Retinal pigment epithelial cell (primary cell): ENCODE results near the gene MOSMO.

Source experiments
- DNase-seq: peaks from one replicate; pipeline ENCODE4 v3.0.0-alpha.2; 2010; ENCODE audit warnings: low read depth
- H3K4me3 ChIP-seq: 2 replicates; pipeline ENCODE4 v1.5.1; 2011; ENCODE audit warnings: mild to moderate bottlenecking, low read length, control low read depth, moderate library complexity
- CTCF ChIP-seq: conservative IDR thresholded peaks from 2 replicates; pipeline ENCODE4 v1.5.1; 2011; ENCODE audit warnings: low read depth, low read length, control low read depth, inconsistent platforms

Gene MOSMO

DNA sequence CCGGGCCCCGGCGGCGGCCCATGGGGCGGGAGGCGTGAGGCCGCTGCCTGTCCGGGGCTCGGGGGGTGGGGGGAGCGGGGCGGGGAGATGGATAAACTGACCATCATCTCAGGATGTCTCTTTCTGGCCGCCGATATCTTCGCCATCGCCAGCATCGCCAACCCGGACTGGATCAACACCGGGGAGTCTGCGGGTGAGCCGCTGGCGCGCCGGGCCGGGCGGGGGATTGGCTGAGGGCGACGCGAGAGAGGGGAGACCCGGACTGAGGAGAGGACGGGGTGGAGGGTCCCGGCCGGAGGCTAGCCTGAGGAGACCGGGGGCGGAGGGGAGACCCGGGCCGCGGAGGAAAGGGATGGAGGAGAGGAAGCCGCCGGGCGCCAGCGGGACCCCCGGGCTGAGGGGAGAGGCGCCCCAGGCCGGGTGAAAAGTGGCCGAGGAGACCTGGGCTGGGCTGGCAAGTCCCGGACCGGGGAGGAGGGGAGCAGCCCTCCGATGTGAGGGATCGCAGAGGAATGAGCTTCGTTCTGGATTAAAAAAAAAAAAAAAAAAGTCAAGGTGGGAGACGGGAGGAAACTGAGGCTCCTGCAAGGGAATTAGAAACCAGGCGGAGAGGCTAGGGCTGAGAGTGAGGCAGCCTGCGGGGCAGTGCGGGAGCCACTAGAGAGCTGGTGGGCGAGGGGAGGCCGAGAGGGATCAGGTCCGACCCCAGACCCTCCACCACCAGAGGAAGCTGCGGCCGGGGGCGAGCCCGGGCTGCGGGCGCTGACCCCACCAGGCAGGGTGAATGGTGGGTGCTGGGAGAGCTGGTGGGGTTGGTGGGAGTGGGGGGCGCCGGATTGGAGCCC lies 526 bp downstream of the MOSMO start:
- H3K4me3 ChIP-seq = peak overlapping the region; percentile 84
- no peak for DNase-seq
- no peak for TF ChIP-seq CTCF

DNA sequence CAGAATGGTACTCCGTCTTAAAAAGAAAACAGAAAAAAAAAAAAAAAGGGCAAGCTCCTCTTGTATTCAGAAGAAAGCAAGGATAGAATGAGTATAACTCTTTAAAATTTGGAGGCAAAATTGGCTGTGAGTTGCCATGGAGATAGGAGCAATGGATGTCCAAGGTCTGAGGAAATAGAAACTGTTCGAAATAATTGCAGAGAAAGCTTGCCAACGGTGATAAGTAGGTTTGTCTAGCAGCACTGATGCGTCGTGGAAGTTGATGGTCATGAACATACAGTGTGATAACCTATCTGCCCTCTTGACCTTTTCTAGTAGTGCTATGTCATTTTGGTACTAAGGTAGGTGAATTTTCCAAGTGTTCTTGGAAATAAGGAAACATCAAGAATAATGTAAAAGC lies 3.0 kb downstream of the MOSMO start:
- DNase-seq = no peak
- TF ChIP-seq CTCF = no peak
- no peak overlapping the region for H3K4me3 ChIP-seq

DNA sequence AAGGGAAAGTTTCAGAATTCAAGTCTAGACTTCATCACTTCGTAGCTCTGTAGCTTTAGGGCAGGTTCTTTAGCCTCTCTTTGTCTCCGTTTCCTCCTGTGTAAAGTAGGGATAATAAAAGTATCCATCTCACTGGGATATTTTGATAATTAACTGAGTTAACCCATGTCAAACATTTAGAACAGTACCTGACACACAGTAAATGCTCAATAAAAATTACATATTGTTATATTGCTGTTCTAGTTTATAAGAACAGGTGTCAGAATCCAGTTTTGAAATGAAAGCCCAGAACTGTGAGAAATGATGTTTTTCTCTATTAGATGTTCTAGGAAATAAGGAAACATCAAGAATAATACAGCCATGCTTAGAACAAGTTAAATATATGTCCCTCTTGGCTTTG lies 4.3 kb downstream of the MOSMO start:
- no peak for DNase-seq
- no peak overlapping the region for H3K4me3 ChIP-seq
- TF ChIP-seq CTCF = no peak

DNA sequence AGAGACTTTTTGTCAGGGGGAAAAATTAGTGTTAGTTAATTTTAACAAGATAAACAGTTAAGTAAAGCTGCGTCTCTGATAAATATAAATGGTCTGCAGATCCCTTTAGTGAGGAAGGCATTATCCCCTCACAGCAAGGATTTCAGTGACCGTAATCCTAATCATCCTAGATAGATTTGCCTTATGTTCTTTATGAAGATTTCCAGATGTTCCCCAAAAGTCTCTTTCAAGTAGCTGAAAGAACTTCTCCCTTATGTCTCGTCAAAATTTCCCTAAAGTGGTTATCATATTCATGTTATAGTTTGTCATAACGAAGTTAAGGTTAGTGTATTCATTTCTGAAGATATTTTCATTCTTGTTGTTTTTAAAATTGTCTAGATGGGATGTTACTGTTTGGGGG lies 5.6 kb downstream of the MOSMO start:
- H3K4me3 ChIP-seq = no peak overlapping the region
- TF ChIP-seq CTCF = no peak
- DNase-seq = no peak

DNA sequence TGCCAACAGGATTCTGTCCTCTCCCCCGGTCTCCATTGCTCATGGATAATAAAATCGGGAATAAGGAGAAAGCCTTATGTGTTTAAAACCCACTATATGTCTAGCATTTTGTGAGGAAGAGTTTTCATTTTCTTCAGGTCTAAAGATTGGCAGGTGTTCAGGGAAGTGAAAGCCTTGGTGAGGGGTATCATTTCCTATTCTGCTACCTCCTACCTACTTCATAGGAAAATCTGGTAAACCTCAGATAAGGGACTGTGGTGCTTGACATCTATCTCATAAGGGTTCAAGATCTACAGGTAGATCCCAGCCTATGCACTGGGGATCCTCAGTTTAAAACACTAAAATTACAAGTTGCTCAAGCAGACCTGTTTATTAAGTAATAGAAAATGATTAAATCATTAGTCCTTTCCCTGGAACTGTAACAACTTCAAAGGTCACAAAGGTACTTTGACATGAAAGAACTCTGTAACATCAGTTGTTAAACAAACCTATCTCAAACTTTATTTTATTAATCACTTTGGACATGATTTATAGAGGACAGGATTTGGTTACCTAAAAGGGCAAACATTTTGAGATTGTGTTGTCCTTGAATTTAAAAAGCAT lies 6.5 kb downstream of the MOSMO start:
- TF ChIP-seq CTCF = no peak
- no peak for DNase-seq
- no peak overlapping the region for H3K4me3 ChIP-seq

DNA sequence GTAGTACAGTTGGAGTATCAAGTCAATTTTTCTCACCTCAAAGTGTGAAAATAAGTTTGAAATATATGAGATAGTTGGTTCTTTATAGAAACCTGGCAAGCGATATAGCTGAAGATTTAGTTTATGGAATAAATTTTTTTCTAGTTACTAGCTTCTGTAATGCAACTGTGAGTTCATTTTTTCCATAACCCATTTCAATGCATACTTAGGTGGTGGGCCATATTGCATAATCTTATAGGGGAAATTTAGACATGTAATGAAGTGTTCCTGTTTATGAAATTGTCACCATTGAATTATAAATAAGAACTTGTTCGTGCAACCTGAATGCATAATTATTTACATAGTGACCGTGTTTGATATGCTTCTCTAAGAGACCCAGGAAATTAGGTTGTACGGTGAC lies 9.0 kb downstream of the MOSMO start:
- no peak for TF ChIP-seq CTCF
- no peak for DNase-seq

DNA sequence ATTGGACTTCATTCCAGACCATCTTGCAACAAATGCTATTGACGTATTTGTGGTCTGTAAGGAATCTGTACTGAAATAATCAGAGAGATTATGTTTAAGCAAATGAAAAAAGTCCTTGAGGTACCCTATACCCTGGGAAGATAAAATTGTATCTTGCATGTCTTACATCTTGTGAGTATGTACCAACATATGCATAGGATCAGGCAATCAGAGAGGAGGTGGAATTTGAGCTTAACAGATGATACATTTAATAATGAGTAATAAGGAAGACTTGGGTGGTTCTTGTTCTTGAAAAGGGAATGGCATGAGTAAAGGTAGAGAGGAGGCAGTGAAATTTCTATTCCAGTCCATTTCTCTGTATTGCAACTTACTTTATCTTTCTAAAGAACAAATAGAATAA lies 10.6 kb downstream of the MOSMO start:
- DNase-seq = no peak
- no peak overlapping the region for H3K4me3 ChIP-seq
- no peak for TF ChIP-seq CTCF

More for the DNA sequence above, 9.0 kb downstream of the MOSMO start:
- H3K4me3 ChIP-seq = no peak overlapping the region
